CD4-positive, CD25-positive, alpha-beta regulatory T cell (primary cell): ENCODE results near the gene PDE1A. TPM values are rescaled to one million over a fixed set of nuclear protein-coding genes. Genes with fewer than 3 reads are reported as not detected.

ENCODE experiments used
- ATAC-seq, 2 donors: fragments of 150-1000 bp; cut with Tn5 transposase; one replicate each; pipeline ENCODE4 v1.10.0; 2021; ENCODE audit warnings: low read depth in 2 of 2, moderate number of reproducible peaks in 2 of 2, moderate library complexity in 1 of 2
- DNase-seq, 3 donors: peaks; one replicate each; pipeline versions ENCODE4 v3.0.0 to v3.0.0-alpha.2; 2012 to 2022; ENCODE audit warnings: mixed read lengths in 1 of 3
- H3K27ac ChIP-seq: one replicate; pipeline ENCODE4 v1.7.0; 2013; ENCODE audit warnings: mild to moderate bottlenecking, low read length; ENCODE audit not compliant: insufficient read depth, poor library complexity, severe bottlenecking
- H3K27me3 ChIP-seq: one replicate; pipeline ENCODE4 v1.7.0; 2013; ENCODE audit warnings: low read length; ENCODE audit not compliant: control insufficient read depth, insufficient read depth
- H3K36me3 ChIP-seq: one replicate; pipeline ENCODE4 v1.7.0; 2013; ENCODE audit warnings: mild to moderate bottlenecking, low read length, moderate library complexity; ENCODE audit not compliant: control insufficient read depth, insufficient read depth
- H3K4me1 ChIP-seq: 2 replicates; pipeline ENCODE4 v1.7.0; 2013; ENCODE audit warnings: mild to moderate bottlenecking, low read length; ENCODE audit not compliant: insufficient read depth, control insufficient read depth, poor library complexity, severe bottlenecking
- H3K4me3 ChIP-seq: one replicate; pipeline ENCODE4 v1.7.0; 2013; ENCODE audit warnings: low read depth, mild to moderate bottlenecking, low read length, moderate library complexity
- H3K9me3 ChIP-seq, 2 experiments: 1 replicate in 1 of 2; 2 replicates in 1 of 2; pipeline ENCODE4 v1.7.0; 2013; ENCODE audit warnings: low read length in 2 of 2, mild to moderate bottlenecking in 1 of 2, moderate library complexity in 1 of 2; ENCODE audit not compliant: control insufficient read depth in 2 of 2
- H3K27ac Mint-ChIP-seq, 3 donors: one replicate each; pipeline ENCODE4 v1.8.0; 2020 to 2022; ENCODE audit warnings: mild to moderate bottlenecking in 3 of 3, mixed read lengths in 3 of 3, moderate library complexity in 2 of 3
- H3K27me3 Mint-ChIP-seq: one replicate; pipeline ENCODE4 v1.8.0; 2022; ENCODE audit warnings: mild to moderate bottlenecking, mixed read lengths
- H3K36me3 Mint-ChIP-seq: one replicate; pipeline ENCODE4 v1.8.0; 2020; ENCODE audit warnings: mixed read lengths
- H3K4me1 Mint-ChIP-seq, 4 donors: one replicate each; pipeline ENCODE4 v1.8.0; 2020 to 2022; ENCODE audit warnings: mixed read lengths in 4 of 4, mild to moderate bottlenecking in 1 of 4
- H3K4me3 Mint-ChIP-seq, 4 donors: one replicate each; pipeline ENCODE4 v1.8.0; 2020 to 2022; ENCODE audit warnings: mild to moderate bottlenecking in 4 of 4, mixed read lengths in 4 of 4, moderate library complexity in 3 of 4
- H3K9me3 Mint-ChIP-seq, 7 donors: one replicate each; pipeline ENCODE4 v1.8.0; 2020 to 2022; ENCODE audit warnings: mixed read lengths in 7 of 7, mild to moderate bottlenecking in 3 of 7, moderate library complexity in 2 of 7
- polyA plus RNA-seq, 4 donors: library from polyadenylated mRNA; unstranded; fragments of 300-500 nt; fragmentation: Illumina TruSeq; gene quantifications; one replicate each; pipeline ENCODE4 v1.2.3, GENCODE V29; 2021
- total RNA-seq: library from RNA; stranded (reverse); gene quantifications from one replicate; pipeline ENCODE4 v1.2.3, GENCODE V29; 2022

PDE1A gene
- total and polyA plus RNA-seq, 5 donors from 2014 or later, result not detected

- Histone ChIP-seq H3K27me3 (no peaks in the 10 kb centered on the region), H3K27ac (no peak overlapping the region), H3K9me3 (no peaks in the 10 kb centered on the region), H3K4me3 (no peak overlapping the region), H3K36me3 (no peaks in the 10 kb centered on the region), H3K4me1 (no peaks in the 10 kb centered on the region)
- H3K4me3 Mint-ChIP-seq, result no peak overlapping the region
- DNase-seq, result no peak
- no peaks in the 10 kb centered on the region for H3K4me1 Mint-ChIP-seq
- H3K9me3 Mint-ChIP-seq, result peaks cover 0 to 2% (median 0%) of the 10 kb centered on the region in 7 donors
- H3K27ac Mint-ChIP-seq, result no peak overlapping the region
- no peak for ATAC-seq
- no peaks in the 10 kb centered on the region for H3K27me3 Mint-ChIP-seq
- H3K36me3 Mint-ChIP-seq, result no peaks in the 10 kb centered on the region
Measured at GRCh38 chr2:182266909-182267308, 159.9 kb downstream of the PDE1A start.

- H3K36me3 Mint-ChIP-seq, result no peaks in the 10 kb centered on the region
- no peak for ATAC-seq
- no peak overlapping the region for H3K4me3 Mint-ChIP-seq
- peaks cover 0 to 2% (median 0%) of the 10 kb centered on the region in 7 donors for H3K9me3 Mint-ChIP-seq
- no peaks in the 10 kb centered on the region for H3K4me1 Mint-ChIP-seq
- Histone ChIP-seq H3K9me3 (no peaks in the 10 kb centered on the region), H3K27ac (no peak overlapping the region), H3K4me1 (no peaks in the 10 kb centered on the region), H3K36me3 (no peaks in the 10 kb centered on the region), H3K27me3 (no peaks in the 10 kb centered on the region), H3K4me3 (no peak overlapping the region)
- no peak for DNase-seq
- no peaks in the 10 kb centered on the region for H3K27me3 Mint-ChIP-seq
- H3K27ac Mint-ChIP-seq, result no peak overlapping the region
Measured at GRCh38 chr2:182265718-182266117, 161.1 kb downstream of the PDE1A start.

- DNase-seq, result no peak
- Mint-ChIP-seq H3K36me3 (no peaks in the 10 kb centered on the region), H3K9me3 (peaks cover 0 to 4% (median 0%) of the 10 kb centered on the region in 7 donors), H3K27me3 (no peaks in the 10 kb centered on the region), H3K4me1 (no peaks in the 10 kb centered on the region), H3K4me3 (no peak overlapping the region), H3K27ac (no peak overlapping the region)
- Histone ChIP-seq H3K9me3 (no peaks in the 10 kb centered on the region), H3K4me1 (no peaks in the 10 kb centered on the region), H3K27me3 (no peaks in the 10 kb centered on the region), H3K27ac (no peak overlapping the region), H3K36me3 (no peaks in the 10 kb centered on the region), H3K4me3 (no peak overlapping the region)
- no peak for ATAC-seq
Measured at GRCh38 chr2:182261860-182262387, 164.9 kb downstream of the PDE1A start.

- peaks cover 0 to 15% (median 0%) of the 10 kb centered on the region in 7 donors for H3K9me3 Mint-ChIP-seq
- H3K9me3 ChIP-seq, result no peaks in the 10 kb centered on the region
Measured at GRCh38 chr2:182259629-182260150, 167.1 kb downstream of the PDE1A start.

GRCh38 chr2:182252534-182252933 lies 174.3 kb downstream of the PDE1A start:
- Mint-ChIP-seq H3K9me3 (peaks cover 0 to 15% (median 1%) of the 10 kb centered on the region in 7 donors), H3K4me3 (no peak overlapping the region), H3K36me3 (no peaks in the 10 kb centered on the region), H3K27me3 (no peaks in the 10 kb centered on the region), H3K4me1 (no peaks in the 10 kb centered on the region), H3K27ac (no peak overlapping the region)
- Histone ChIP-seq H3K27ac (no peak overlapping the region), H3K36me3 (no peaks in the 10 kb centered on the region), H3K4me1 (no peaks in the 10 kb centered on the region), H3K9me3 (no peaks in the 10 kb centered on the region), H3K4me3 (no peak overlapping the region), H3K27me3 (no peaks in the 10 kb centered on the region)
- ATAC-seq (no peak), DNase-seq (no peak)

More at GRCh38 chr2:182259629-182260150, 167.1 kb downstream of the PDE1A start:
- Histone ChIP-seq H3K36me3 (no peaks in the 10 kb centered on the region), H3K27me3 (no peaks in the 10 kb centered on the region), H3K4me1 (no peaks in the 10 kb centered on the region), H3K27ac (no peak overlapping the region), H3K4me3 (no peak overlapping the region)
- Mint-ChIP-seq H3K4me3 (no peak overlapping the region), H3K27me3 (no peaks in the 10 kb centered on the region), H3K4me1 (no peaks in the 10 kb centered on the region), H3K36me3 (no peaks in the 10 kb centered on the region), H3K27ac (no peak overlapping the region)
- DNase-seq (no peak), ATAC-seq (no peak)

- no peak overlapping the region for H3K4me3 Mint-ChIP-seq
- no peaks in the 10 kb centered on the region for H3K36me3 Mint-ChIP-seq
- no peak overlapping the region for H3K27ac ChIP-seq
Measured at GRCh38 chr2:182248898-182249297, 177.9 kb downstream of the PDE1A start.

GRCh38 chr2:182248362-182248761 lies 178.5 kb downstream of the PDE1A start:
- no peaks in the 10 kb centered on the region for H3K36me3 Mint-ChIP-seq
- H3K4me1 ChIP-seq, result no peaks in the 10 kb centered on the region
- no peaks in the 10 kb centered on the region for H3K27me3 Mint-ChIP-seq
- H3K27ac Mint-ChIP-seq, result no peak overlapping the region
- H3K9me3 Mint-ChIP-seq, result peaks cover 0 to 6% (median 0%) of the 10 kb centered on the region in 7 donors
- no peak overlapping the region for H3K27ac ChIP-seq
- DNase-seq, result no peak
- no peaks in the 10 kb centered on the region for H3K36me3 ChIP-seq
- no peaks in the 10 kb centered on the region for H3K27me3 ChIP-seq
- no peak overlapping the region for H3K4me3 Mint-ChIP-seq
- no peak for ATAC-seq
- no peak overlapping the region for H3K4me3 ChIP-seq
- H3K4me1 Mint-ChIP-seq, result no peaks in the 10 kb centered on the region
- no peaks in the 10 kb centered on the region for H3K9me3 ChIP-seq

More at GRCh38 chr2:182248898-182249297, 177.9 kb downstream of the PDE1A start:
- DNase-seq (no peak), ATAC-seq (no peak)
- H3K4me1 Mint-ChIP-seq, result no peaks in the 10 kb centered on the region
- H3K9me3 Mint-ChIP-seq, result peaks cover 0 to 6% (median 0%) of the 10 kb centered on the region in 7 donors
- H3K27ac Mint-ChIP-seq, result no peak overlapping the region
- Histone ChIP-seq H3K36me3 (no peaks in the 10 kb centered on the region), H3K27me3 (no peaks in the 10 kb centered on the region), H3K4me3 (no peak overlapping the region), H3K4me1 (no peaks in the 10 kb centered on the region), H3K9me3 (no peaks in the 10 kb centered on the region)
- H3K27me3 Mint-ChIP-seq, result no peaks in the 10 kb centered on the region

- H3K9me3 Mint-ChIP-seq, result peaks cover 0 to 6% (median 0%) of the 10 kb centered on the region in 7 donors
Measured at GRCh38 chr2:182247831-182248230, 179.0 kb downstream of the PDE1A start.

More at GRCh38 chr2:182247831-182248230, 179.0 kb downstream of the PDE1A start:
- no peaks in the 10 kb centered on the region for H3K4me1 Mint-ChIP-seq
- Histone ChIP-seq H3K27ac (no peak overlapping the region), H3K4me3 (no peak overlapping the region), H3K27me3 (no peaks in the 10 kb centered on the region), H3K9me3 (no peaks in the 10 kb centered on the region), H3K4me1 (no peaks in the 10 kb centered on the region), H3K36me3 (no peaks in the 10 kb centered on the region)
- no peaks in the 10 kb centered on the region for H3K36me3 Mint-ChIP-seq
- ATAC-seq (no peak), DNase-seq (no peak)
- H3K27me3 Mint-ChIP-seq, result no peaks in the 10 kb centered on the region
- no peak overlapping the region for H3K4me3 Mint-ChIP-seq
- no peak overlapping the region for H3K27ac Mint-ChIP-seq
